ENCODE measurements around the gene GSG1L.

GSG1L gene

GRCh38 chr16:28062261-28062846 lies 1.2 kb downstream of the GSG1L start:
- no peak for DNase-seq

GRCh38 chr16:28061352-28062101 lies 2.0 kb downstream of the GSG1L start:
- DNase-seq = no peak

GRCh38 chr16:28059841-28060575 lies 3.5 kb downstream of the GSG1L start:
- DNase-seq = no peak

- no peak for DNase-seq
Measured at GRCh38 chr16:28058839-28059589, 4.5 kb downstream of the GSG1L start.

- DNase-seq = no peak
Measured at GRCh38 chr16:28057949-28058348, 5.6 kb downstream of the GSG1L start.

GRCh38 chr16:28053461-28053860 lies 10.1 kb downstream of the GSG1L start:
- no peak for DNase-seq

GRCh38 chr16:28052274-28053128 lies 11.0 kb downstream of the GSG1L start:
- no peak for DNase-seq

- no peak for DNase-seq
Measured at GRCh38 chr16:28051486-28051885, 12.0 kb downstream of the GSG1L start.

GRCh38 chr16:28042811-28043210 lies 20.7 kb downstream of the GSG1L start:
- no peak for DNase-seq

GRCh38 chr16:28041615-28042014 lies 21.9 kb downstream of the GSG1L start:
- no peak for DNase-seq

GRCh38 chr16:28040039-28040438 lies 23.5 kb downstream of the GSG1L start:
- no peak for DNase-seq

- DNase-seq = no peak
Measured at GRCh38 chr16:28039493-28039892, 24.0 kb downstream of the GSG1L start.

GRCh38 chr16:28038409-28038808 lies 25.1 kb downstream of the GSG1L start:
- DNase-seq = no peak

GRCh38 chr16:28035866-28036393 lies 27.6 kb downstream of the GSG1L start:
- no peak for DNase-seq

GRCh38 chr16:28033870-28034269 lies 29.6 kb downstream of the GSG1L start:
- DNase-seq = no peak

GRCh38 chr16:28029387-28030002 lies 34.0 kb downstream of the GSG1L start:
- DNase-seq = no peak

- DNase-seq = no peak
Measured at GRCh38 chr16:28027055-28027454, 36.5 kb downstream of the GSG1L start.

GRCh38 chr16:28025631-28026030 lies 37.9 kb downstream of the GSG1L start:
- no peak for DNase-seq

- no peak for DNase-seq
Measured at GRCh38 chr16:28019218-28019617, 44.3 kb downstream of the GSG1L start.

GRCh38 chr16:28014851-28015250 lies 48.7 kb downstream of the GSG1L start:
- no peak for DNase-seq

GRCh38 chr16:28013878-28014277 lies 49.6 kb downstream of the GSG1L start:
- DNase-seq = no peak

- DNase-seq = no peak
Measured at GRCh38 chr16:28013392-28013791, 50.1 kb downstream of the GSG1L start.
